BLaER1 (cell line): Measurements from ENCODE around the gene VPS13D.

ENCODE experiments used
- H3K27ac ChIP-seq: shearing (Covaris generic); formaldehyde crosslinking; 2 replicates; pipeline ENCODE4 v1.8.1; 2022
- H3K27me3 ChIP-seq: shearing (Covaris generic); formaldehyde crosslinking; 2 replicates; pipeline ENCODE4 v1.8.1; 2022
- H3K36me3 ChIP-seq: shearing (Covaris generic); formaldehyde crosslinking; 2 replicates; pipeline ENCODE4 v1.8.1; 2022
- H3K4me1 ChIP-seq: shearing (Covaris generic); formaldehyde crosslinking; 2 replicates; pipeline ENCODE4 v1.8.1; 2022
- H3K4me2 ChIP-seq: shearing (Covaris generic); formaldehyde crosslinking; 2 replicates; pipeline ENCODE4 v1.8.1; 2022
- H3K4me3 ChIP-seq: shearing (Covaris generic); formaldehyde crosslinking; 2 replicates; pipeline ENCODE4 v1.8.1; 2022
- H3K9ac ChIP-seq: shearing (Covaris generic); formaldehyde crosslinking; 2 replicates; pipeline ENCODE4 v1.8.1; 2022
- H3K9me3 ChIP-seq: shearing (Covaris generic); formaldehyde crosslinking; 2 replicates; pipeline ENCODE4 v1.8.1; 2022
- H4K20me1 ChIP-seq: shearing (Covaris generic); formaldehyde crosslinking; 2 replicates; pipeline ENCODE4 v1.8.1; 2022
- Cebpa-rat ChIP-seq: shearing (Covaris generic); IDR thresholded peaks from 2 replicates; pipeline ENCODE4 v1.8.1; 2022

The VPS13D gene

GRCh38 chr1:12475101-12475500, 245.3 kb downstream of the VPS13D start:
- Histone ChIP-seq H4K20me1 (no peaks in the 10 kb centered on the region), H3K27ac (peak overlapping the region; percentile 82), H3K36me3 (peaks cover 6% of the 10 kb centered on the region; the same call in 1 of the 2 replicates), H3K4me3 (no peak overlapping the region), H3K27me3 (no peaks in the 10 kb centered on the region), H3K9ac (no peak overlapping the region), H3K9me3 (peaks cover 13% of the 10 kb centered on the region; the same call in 1 of the 2 replicates), H3K4me2 (peak overlapping the region; percentile 96), H3K4me1 (peaks cover 100% of the 10 kb centered on the region)
- no peak for TF ChIP-seq Cebpa-rat

DNA sequence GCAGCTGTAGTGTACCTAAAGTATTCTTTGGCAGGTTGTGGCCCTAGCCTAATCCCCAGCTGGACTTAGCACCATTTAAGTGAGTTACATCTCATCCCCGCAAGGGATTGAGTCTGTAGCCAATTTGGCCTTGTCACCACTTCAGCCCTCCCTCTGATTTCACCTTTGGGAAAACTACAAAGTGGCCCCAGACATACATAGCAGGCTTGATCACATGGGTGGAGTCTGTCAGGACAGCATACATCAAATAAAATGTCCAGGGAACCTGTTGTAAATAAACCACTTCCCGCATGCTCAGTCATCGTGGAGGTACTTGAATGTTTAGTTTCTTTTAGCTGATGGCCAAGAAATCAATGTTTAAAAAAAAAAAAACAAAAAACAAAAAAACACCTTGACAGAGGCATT, 245.7 kb downstream of the VPS13D start:
- Histone ChIP-seq H3K4me2 (peak overlapping the region; percentile 96), H3K4me1 (peaks cover 100% of the 10 kb centered on the region), H3K27me3 (no peaks in the 10 kb centered on the region), H3K27ac (peak overlapping the region; percentile 82), H3K9ac (no peak overlapping the region), H3K4me3 (no peak overlapping the region), H4K20me1 (no peaks in the 10 kb centered on the region), H3K36me3 (peaks cover 6% of the 10 kb centered on the region; the same call in 1 of the 2 replicates), H3K9me3 (peaks cover 13% of the 10 kb centered on the region; the same call in 1 of the 2 replicates)
- no peak for TF ChIP-seq Cebpa-rat

- Histone ChIP-seq H3K27me3 (no peaks in the 10 kb centered on the region), H3K9ac (no peak overlapping the region), H3K27ac (peak overlapping the region; percentile 82; the same call in 1 of the 2 replicates), H3K4me1 (peaks cover 100% of the 10 kb centered on the region), H3K4me2 (peak overlapping the region; percentile 96), H3K36me3 (peaks cover 6% of the 10 kb centered on the region; the same call in 1 of the 2 replicates), H4K20me1 (no peaks in the 10 kb centered on the region), H3K4me3 (no peak overlapping the region), H3K9me3 (peaks cover 13% of the 10 kb centered on the region; the same call in 1 of the 2 replicates)
- no peak for TF ChIP-seq Cebpa-rat
These were observed 246.1 kb downstream of the VPS13D start for GRCh38 chr1:12475947-12476346.

GRCh38 chr1:12477314-12477713, 247.5 kb downstream of the VPS13D start:
- H3K4me1 ChIP-seq: peaks cover 100% of the 10 kb centered on the region
- peak overlapping the region; percentile 82 for H3K27ac ChIP-seq
- peak overlapping the region; percentile 96 for H3K4me2 ChIP-seq
- peak overlapping the region; percentile 67; the same call in 1 of the 2 replicates for H3K9ac ChIP-seq
- peaks cover 13% of the 10 kb centered on the region; the same call in 1 of the 2 replicates for H3K9me3 ChIP-seq
- H3K4me3 ChIP-seq: no peak overlapping the region
- no peaks in the 10 kb centered on the region for H4K20me1 ChIP-seq
- H3K36me3 ChIP-seq: peaks cover 6% of the 10 kb centered on the region; the same call in 1 of the 2 replicates
- no peaks in the 10 kb centered on the region for H3K27me3 ChIP-seq
- no peak for TF ChIP-seq Cebpa-rat

- Histone ChIP-seq H3K36me3 (peaks cover 6% of the 10 kb centered on the region; the same call in 1 of the 2 replicates), H3K4me2 (peak overlapping the region; percentile 96), H4K20me1 (no peaks in the 10 kb centered on the region), H3K9me3 (peaks cover 13% of the 10 kb centered on the region; the same call in 1 of the 2 replicates), H3K27ac (peak overlapping the region; percentile 82), H3K4me1 (peaks cover 93% of the 10 kb centered on the region), H3K4me3 (peak overlapping the region; percentile 30), H3K9ac (peak overlapping the region; percentile 67), H3K27me3 (no peaks in the 10 kb centered on the region)
- TF ChIP-seq Cebpa-rat: no peak
These were observed 248.2 kb downstream of the VPS13D start for GRCh38 chr1:12477936-12478611.

DNA sequence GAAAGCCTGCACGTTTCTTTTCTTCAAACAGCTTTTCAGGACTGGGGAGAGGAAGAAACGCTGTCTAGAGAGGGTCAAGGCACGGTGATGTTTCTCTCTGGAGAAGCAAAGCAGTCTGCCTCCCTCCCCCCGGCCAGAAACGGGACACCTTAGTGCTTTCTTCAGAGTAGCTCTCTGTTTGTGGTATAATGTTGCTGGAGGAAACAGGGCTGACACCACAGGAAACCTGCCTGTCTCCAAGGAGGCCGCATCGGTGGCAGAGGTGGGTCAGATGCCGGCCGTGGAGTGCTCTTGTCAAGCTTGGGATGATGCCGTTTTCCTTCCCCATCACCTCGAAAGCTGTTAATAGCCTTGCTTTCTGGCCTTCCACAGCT, 248.8 kb downstream of the VPS13D start:
- peaks cover 6% of the 10 kb centered on the region; the same call in 1 of the 2 replicates for H3K36me3 ChIP-seq
- peaks cover 88% of the 10 kb centered on the region for H3K4me1 ChIP-seq
- H3K27me3 ChIP-seq: no peaks in the 10 kb centered on the region
- H3K9ac ChIP-seq: peak overlapping the region; percentile 67
- H3K27ac ChIP-seq: peak overlapping the region; percentile 82
- H4K20me1 ChIP-seq: no peaks in the 10 kb centered on the region
- peak overlapping the region; percentile 30 for H3K4me3 ChIP-seq
- H3K4me2 ChIP-seq: peak overlapping the region; percentile 96
- H3K9me3 ChIP-seq: peaks cover 13% of the 10 kb centered on the region; the same call in 1 of the 2 replicates
- no peak for TF ChIP-seq Cebpa-rat

GRCh38 chr1:12479311-12479710, 249.5 kb downstream of the VPS13D start:
- H3K9me3 ChIP-seq: peaks cover 6% of the 10 kb centered on the region; the same call in 1 of the 2 replicates
- H3K27me3 ChIP-seq: no peaks in the 10 kb centered on the region
- no peak overlapping the region for H3K9ac ChIP-seq
- no peak for TF ChIP-seq Cebpa-rat
- peak overlapping the region; percentile 30; the same call in 1 of the 2 replicates for H3K4me3 ChIP-seq
- H3K36me3 ChIP-seq: peaks cover 7% of the 10 kb centered on the region; the same call in 1 of the 2 replicates
- peaks cover 81% of the 10 kb centered on the region for H3K4me1 ChIP-seq
- H4K20me1 ChIP-seq: no peaks in the 10 kb centered on the region
- peak overlapping the region; percentile 96 for H3K4me2 ChIP-seq
- H3K27ac ChIP-seq: peak overlapping the region; percentile 82

DNA sequence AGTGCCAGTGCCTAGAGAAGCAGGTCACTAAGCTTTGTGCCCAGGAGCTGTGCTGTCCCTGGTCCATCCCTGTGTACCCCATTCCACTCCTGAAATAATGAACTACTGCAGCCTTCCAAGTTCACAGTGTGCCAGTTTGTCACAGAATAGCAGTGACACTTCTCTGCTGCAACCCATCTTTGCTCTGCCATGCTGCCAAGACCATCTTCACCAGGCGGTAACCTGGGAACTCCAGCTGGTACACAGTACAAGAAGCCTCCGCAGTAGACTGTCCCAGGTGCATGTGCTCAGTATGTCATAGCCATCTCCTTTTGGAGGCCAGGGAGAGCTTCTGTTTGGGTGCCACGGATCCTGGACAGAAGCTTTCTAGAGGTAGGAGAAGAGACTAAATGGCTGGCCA, 250.2 kb downstream of the VPS13D start:
- H3K4me3 ChIP-seq: no peak overlapping the region
- H3K4me2 ChIP-seq: peak overlapping the region; percentile 96
- H4K20me1 ChIP-seq: no peaks in the 10 kb centered on the region
- H3K27me3 ChIP-seq: no peaks in the 10 kb centered on the region
- no peaks in the 10 kb centered on the region for H3K9me3 ChIP-seq
- 0 out of 2 replicates have a peak, but pooled peaks cover 7% of the 10 kb centered on the region for H3K36me3 ChIP-seq
- no peak overlapping the region for H3K9ac ChIP-seq
- TF ChIP-seq Cebpa-rat: no peak
- H3K4me1 ChIP-seq: peaks cover 74% of the 10 kb centered on the region
- H3K27ac ChIP-seq: peak overlapping the region; percentile 82

GRCh38 chr1:12480748-12481362, 251.0 kb downstream of the VPS13D start:
- Histone ChIP-seq H4K20me1 (no peaks in the 10 kb centered on the region), H3K36me3 (0 out of 2 replicates have a peak, but pooled peaks cover 7% of the 10 kb centered on the region), H3K27ac (peak overlapping the region; percentile 82), H3K9me3 (no peaks in the 10 kb centered on the region), H3K4me1 (peaks cover 74% of the 10 kb centered on the region), H3K4me3 (no peak overlapping the region; the same call in 1 of the 2 replicates), H3K27me3 (no peaks in the 10 kb centered on the region), H3K4me2 (peak overlapping the region; percentile 96), H3K9ac (peak overlapping the region; percentile 26; the same call in 1 of the 2 replicates)
- no peak for TF ChIP-seq Cebpa-rat

DNA sequence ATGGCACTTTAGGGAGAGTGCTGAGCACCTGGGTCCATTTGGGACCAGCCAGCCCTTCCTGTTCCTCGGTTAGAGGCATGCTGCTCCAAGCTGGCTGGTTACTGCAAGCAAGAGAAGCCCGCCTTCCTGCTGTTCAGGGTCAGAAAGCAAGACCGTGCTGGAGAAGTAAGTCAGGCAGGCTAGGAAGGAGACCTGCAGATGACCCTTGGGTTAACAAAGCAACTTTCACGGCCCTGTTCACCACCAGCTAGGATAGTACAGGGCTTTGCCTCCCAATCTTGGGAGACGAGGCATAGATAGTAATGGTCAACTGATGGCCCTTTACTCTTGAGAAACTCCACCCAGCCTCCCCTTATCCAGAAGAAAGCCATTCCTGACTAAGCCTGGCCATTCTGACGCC, 252.1 kb downstream of the VPS13D start:
- TF ChIP-seq Cebpa-rat: no peak
- no peaks in the 10 kb centered on the region for H4K20me1 ChIP-seq
- H3K4me2 ChIP-seq: peak overlapping the region; percentile 96
- H3K9me3 ChIP-seq: no peaks in the 10 kb centered on the region
- H3K27ac ChIP-seq: peak overlapping the region; percentile 82
- H3K4me3 ChIP-seq: no peak overlapping the region
- H3K9ac ChIP-seq: no peak overlapping the region
- no peaks in the 10 kb centered on the region for H3K27me3 ChIP-seq
- 0 out of 2 replicates have a peak, but pooled peaks cover 7% of the 10 kb centered on the region for H3K36me3 ChIP-seq
- H3K4me1 ChIP-seq: peaks cover 74% of the 10 kb centered on the region
